Panc1 (cell line): ENCODE results near the gene MYO18B. TPM values are rescaled to one million over a fixed set of nuclear protein-coding genes. Genes with fewer than 3 reads are reported as not detected.

Source experiments
- ATAC-seq: fragments of 200-7000 bp; cut with Tn5 transposase; 2 replicates; pipeline ENCODE4 v1.9.1; 2020; ENCODE audit warnings: mild to moderate bottlenecking, moderate library complexity
- BruUV-seq: library from RNA; stranded (reverse); fragments of 400-500 nt; replicated peaks from 2 replicates; lab custom pipeline; 2021; lab: Mats Ljungman, UMichigan
- CTCF ChIA-PET: fragments of 300-600 bp; sonication (Branson Sonifier 250); formaldehyde crosslinking; loops from one replicate; lab custom pipeline; 2022; ENCODE audit warnings: antibody characterized with exemption; lab: Charles Lee
- POLR2A ChIA-PET: fragments of 300-600 bp; sonication (Branson Sonifier 250); formaldehyde crosslinking; loops from one replicate; lab custom pipeline; 2022; ENCODE audit warnings: antibody characterized with exemption; lab: Charles Lee
- DNase-seq: peaks from one replicate; pipeline ENCODE4 v3.0.0-alpha.2; 2010; ENCODE audit warnings: low read depth, low spot score
- H3K27ac ChIP-seq: 2 replicates; pipeline ENCODE4 v1.5.1; 2011; ENCODE audit warnings: mild to moderate bottlenecking, low read length, inconsistent platforms
- H3K27me3 ChIP-seq: fragments of 200-500 bp; sonication (Bioruptor generic); 2 replicates; pipeline ENCODE4 v1.6.0; 2014; ENCODE audit warnings: low read length, inconsistent platforms; ENCODE audit not compliant: control insufficient read depth, insufficient read depth
- H3K36me3 ChIP-seq: fragments of 200-500 bp; sonication (Bioruptor generic); 2 replicates; pipeline ENCODE4 v1.5.1; 2014; ENCODE audit warnings: inconsistent platforms, mild to moderate bottlenecking, low read length, moderate library complexity; ENCODE audit not compliant: control insufficient read depth, insufficient read depth
- H3K4me1 ChIP-seq: 2 replicates; pipeline ENCODE4 v1.5.1; 2011; ENCODE audit warnings: inconsistent platforms, mild to moderate bottlenecking, low read length, moderate library complexity; ENCODE audit not compliant: control insufficient read depth, insufficient read depth
- H3K4me3 ChIP-seq, 2 experiments: 2 replicates each; pipeline ENCODE4 v1.5.1; 2011 to 2012; ENCODE audit warnings: low read depth in 2 of 2, low read length in 2 of 2, mild to moderate bottlenecking in 2 of 2, inconsistent platforms in 1 of 2, moderate library complexity in 1 of 2
- H3K9me3 ChIP-seq: fragments of 200-500 bp; sonication (Bioruptor generic); 2 replicates; pipeline ENCODE4 v1.5.1; 2014; ENCODE audit warnings: low read depth, mild to moderate bottlenecking, inconsistent platforms, low read length, moderate library complexity; ENCODE audit not compliant: control insufficient read depth, insufficient read depth
- POLR2AphosphoS5 ChIP-seq: IDR thresholded peaks from 2 replicates; pipeline ENCODE4 v1.6.1; 2012; ENCODE audit warnings: mild to moderate bottlenecking, low read depth, low read length, moderate library complexity
- REST ChIP-seq, 2 experiments: IDR thresholded peaks; 2 replicates each; pipeline ENCODE4 v1.6.1; 2011 to 2012; ENCODE audit warnings: low read depth in 2 of 2, control low read depth in 1 of 2, low read length in 1 of 2, mild to moderate bottlenecking in 1 of 2, moderate library complexity in 1 of 2; ENCODE audit not compliant: insufficient read depth in 1 of 2
- SIN3A ChIP-seq: IDR thresholded peaks from 2 replicates; pipeline ENCODE4 v1.6.1; 2012; ENCODE audit warnings: low read depth, mild to moderate bottlenecking, low read length, moderate library complexity, borderline replicate concordance; ENCODE audit not compliant: insufficient read depth
- TCF7L2 ChIP-seq: IDR thresholded peaks from 2 replicates; pipeline ENCODE4 v1.6.1; 2011; ENCODE audit warnings: mild to moderate bottlenecking, low read depth, low read length, inconsistent platforms
- in situ Hi-C: cut with HindIII; loops from 2 replicates; pipeline ENCODE4 v1.10.0; 2016; ENCODE audit warnings: low sequenced_read_pairs, low pct_unique_long_range_greater_than_20kb
- intact Hi-C: fragments of 100-400 bp; cut with micrococcal nuclease; formaldehyde crosslinking; loops from one replicate; pipeline ENCODE4 v1.10.0; 2022; ENCODE audit not compliant: unreplicated experiment
- total RNA-seq: library from RNA; stranded (reverse); gene quantifications from one replicate; pipeline ENCODE4 v1.2.1, GENCODE V29; 2021; ENCODE audit not compliant: unreplicated experiment
- TF ChIP-seq, protein P1 (sequence below): fragments of 450-650 bp; IDR thresholded peaks from 2 replicates; pipeline ENCODE4 v1.5.1; 2017; ENCODE audit warnings: mild to moderate bottlenecking

MYO18B gene
- total RNA-seq, 1 experiment from 2014 or later, result not detected

DNA sequence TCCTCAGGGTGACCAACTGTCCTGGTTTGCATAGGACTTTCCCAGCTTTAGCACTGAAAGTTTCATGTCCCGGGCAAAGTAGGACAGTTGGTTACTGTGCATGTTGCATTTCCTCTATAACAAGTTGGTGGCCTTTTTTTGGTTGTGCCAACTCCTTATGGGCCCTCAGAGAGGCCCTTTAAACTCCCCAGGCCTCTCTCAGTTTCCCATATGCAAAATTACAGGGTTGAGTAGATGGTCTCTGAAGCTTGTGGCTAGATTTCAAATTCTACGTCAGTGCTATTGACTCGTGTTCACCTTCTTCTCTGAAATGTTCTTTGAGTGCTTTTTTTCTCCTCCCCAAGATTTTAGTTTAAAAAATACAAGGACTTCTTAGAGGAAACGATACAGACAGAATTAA is 92.5 kb downstream of the MYO18B start:
- CTCF ChIA-PET, result no interaction called here
- Histone ChIP-seq H3K4me1 (no peaks in the 10 kb centered on the region), H3K27ac (no peak overlapping the region), H3K36me3 (no peaks in the 10 kb centered on the region), H3K9me3 (no peaks in the 10 kb centered on the region), H3K27me3 (no peaks in the 10 kb centered on the region), H3K4me3 (no peak overlapping the region)
- ATAC-seq (no peak), DNase-seq (no peak)
- TF ChIP-seq POLR2AphosphoS5 (no peak), REST (IDR thresholded peaks at IDR 0.05; ENCODE audit: insufficient read depth in 1 of 2, low read depth in 2 of 2, low read length in 1 of 2) (no peak), SIN3A (no peak), TCF7L2 (no peak)
- TF ChIP-seq, protein P1, sequence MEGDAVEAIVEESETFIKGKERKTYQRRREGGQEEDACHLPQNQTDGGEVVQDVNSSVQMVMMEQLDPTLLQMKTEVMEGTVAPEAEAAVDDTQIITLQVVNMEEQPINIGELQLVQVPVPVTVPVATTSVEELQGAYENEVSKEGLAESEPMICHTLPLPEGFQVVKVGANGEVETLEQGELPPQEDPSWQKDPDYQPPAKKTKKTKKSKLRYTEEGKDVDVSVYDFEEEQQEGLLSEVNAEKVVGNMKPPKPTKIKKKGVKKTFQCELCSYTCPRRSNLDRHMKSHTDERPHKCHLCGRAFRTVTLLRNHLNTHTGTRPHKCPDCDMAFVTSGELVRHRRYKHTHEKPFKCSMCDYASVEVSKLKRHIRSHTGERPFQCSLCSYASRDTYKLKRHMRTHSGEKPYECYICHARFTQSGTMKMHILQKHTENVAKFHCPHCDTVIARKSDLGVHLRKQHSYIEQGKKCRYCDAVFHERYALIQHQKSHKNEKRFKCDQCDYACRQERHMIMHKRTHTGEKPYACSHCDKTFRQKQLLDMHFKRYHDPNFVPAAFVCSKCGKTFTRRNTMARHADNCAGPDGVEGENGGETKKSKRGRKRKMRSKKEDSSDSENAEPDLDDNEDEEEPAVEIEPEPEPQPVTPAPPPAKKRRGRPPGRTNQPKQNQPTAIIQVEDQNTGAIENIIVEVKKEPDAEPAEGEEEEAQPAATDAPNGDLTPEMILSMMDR, result no peak
- intact Hi-C loops, result no loop called here
- BruUV-seq, result no TSS peak
- in situ Hi-C loops, result no loop called here
- POLR2A ChIA-PET, result no interaction called here

DNA sequence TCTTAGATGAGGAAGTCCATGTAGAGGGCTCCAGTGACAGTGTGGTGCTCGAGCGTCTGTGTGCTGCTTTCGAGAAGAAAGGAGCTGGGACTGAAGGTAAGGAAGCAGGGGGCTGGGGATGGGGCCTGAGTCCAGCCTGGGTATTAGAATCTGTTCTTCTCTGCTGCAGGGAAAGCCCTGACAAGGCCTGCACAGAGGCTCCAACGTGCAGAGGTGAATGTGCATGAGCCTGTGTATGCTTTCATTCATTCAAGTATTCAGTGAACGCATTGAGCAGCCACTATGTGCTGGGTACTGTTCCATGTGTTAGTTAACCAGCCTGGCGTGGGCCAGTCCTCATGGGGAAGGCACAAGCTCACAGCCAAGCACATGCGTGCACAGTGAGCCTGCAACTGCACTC is 93.4 kb downstream of the MYO18B start:
- H3K36me3 ChIP-seq, result no peaks in the 10 kb centered on the region
- no peak overlapping the region for H3K4me3 ChIP-seq
- no peak for DNase-seq
- no TSS peak for BruUV-seq
- ChIA-PET CTCF (no interaction called here), POLR2A (no interaction called here)
- no peaks in the 10 kb centered on the region for H3K4me1 ChIP-seq
- intact Hi-C loops (no loop called here), in situ Hi-C loops (no loop called here)
- no peak for ATAC-seq
- TF ChIP-seq POLR2AphosphoS5 (no peak), TCF7L2 (no peak), SIN3A (no peak), REST (IDR thresholded peaks at IDR 0.05; ENCODE audit: insufficient read depth in 1 of 2, low read depth in 2 of 2, low read length in 1 of 2) (no peak)
- TF ChIP-seq, protein P1, result no peak
- no peaks in the 10 kb centered on the region for H3K9me3 ChIP-seq
- no peak overlapping the region for H3K27ac ChIP-seq
- H3K27me3 ChIP-seq, result no peaks in the 10 kb centered on the region
